ENCODE measurements around the gene USP13.

The USP13 gene

DNA sequence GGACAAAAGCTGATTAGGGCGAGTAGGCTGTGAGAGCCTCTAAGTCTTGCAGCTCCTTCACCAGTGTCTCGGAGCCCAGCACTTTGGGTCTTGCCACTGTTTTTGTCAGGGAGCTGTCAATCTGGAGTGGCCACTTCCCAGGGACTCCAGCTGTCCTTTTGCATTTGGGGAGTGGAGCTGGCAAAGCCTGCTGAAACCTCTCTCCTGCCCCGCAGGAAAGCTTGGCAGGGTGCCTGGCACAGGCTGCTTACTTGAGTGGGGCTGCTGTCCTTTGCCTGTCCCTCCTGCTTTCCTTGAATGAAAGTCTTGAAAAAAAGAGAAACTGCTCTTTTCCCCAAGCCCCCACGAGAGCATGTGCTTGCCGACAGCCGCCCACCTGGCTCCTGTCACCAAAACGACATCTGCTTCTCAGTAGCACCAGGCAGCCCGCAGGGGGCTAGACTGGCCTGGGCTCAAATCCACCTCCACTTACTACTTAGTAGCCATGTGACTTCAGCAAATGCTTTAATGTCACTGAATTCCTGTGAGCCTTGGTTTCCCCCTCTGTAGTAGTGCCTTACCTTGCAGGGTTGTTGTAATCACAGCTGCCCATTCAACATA, 13.7 kb downstream of the USP13 start:
- H3K36me3 ChIP-seq (ENCODE audit: insufficient read depth), result no peaks in the 10 kb centered on the region
- no peak overlapping the region for H3K27ac ChIP-seq
- H4K20me1 ChIP-seq (ENCODE audit: insufficient read depth), result peaks cover 7% of the 10 kb centered on the region; the same call in 1 of the 2 replicates
- H2AFZ ChIP-seq (ENCODE audit: low read depth), result no peak overlapping the region
- no peak overlapping the region for H3K9ac ChIP-seq
- H3K4me3 ChIP-seq (IDR thresholded peaks at IDR 0.05; ENCODE audit: insufficient read depth, low read depth, low read length), result no peak overlapping the region
- H3K27me3 ChIP-seq (ENCODE audit: insufficient read depth, low read depth), result no peaks in the 10 kb centered on the region
- H3K79me2 ChIP-seq (ENCODE audit: insufficient read depth, low read depth), result peaks cover 65% of the 10 kb centered on the region; the same call in 1 of the 2 replicates
- no peaks in the 10 kb centered on the region for H3K4me1 ChIP-seq (ENCODE audit: low read depth, poor library complexity, severe bottlenecking)
- no peak overlapping the region for H3K4me2 ChIP-seq
- TF ChIP-seq, protein P1, sequence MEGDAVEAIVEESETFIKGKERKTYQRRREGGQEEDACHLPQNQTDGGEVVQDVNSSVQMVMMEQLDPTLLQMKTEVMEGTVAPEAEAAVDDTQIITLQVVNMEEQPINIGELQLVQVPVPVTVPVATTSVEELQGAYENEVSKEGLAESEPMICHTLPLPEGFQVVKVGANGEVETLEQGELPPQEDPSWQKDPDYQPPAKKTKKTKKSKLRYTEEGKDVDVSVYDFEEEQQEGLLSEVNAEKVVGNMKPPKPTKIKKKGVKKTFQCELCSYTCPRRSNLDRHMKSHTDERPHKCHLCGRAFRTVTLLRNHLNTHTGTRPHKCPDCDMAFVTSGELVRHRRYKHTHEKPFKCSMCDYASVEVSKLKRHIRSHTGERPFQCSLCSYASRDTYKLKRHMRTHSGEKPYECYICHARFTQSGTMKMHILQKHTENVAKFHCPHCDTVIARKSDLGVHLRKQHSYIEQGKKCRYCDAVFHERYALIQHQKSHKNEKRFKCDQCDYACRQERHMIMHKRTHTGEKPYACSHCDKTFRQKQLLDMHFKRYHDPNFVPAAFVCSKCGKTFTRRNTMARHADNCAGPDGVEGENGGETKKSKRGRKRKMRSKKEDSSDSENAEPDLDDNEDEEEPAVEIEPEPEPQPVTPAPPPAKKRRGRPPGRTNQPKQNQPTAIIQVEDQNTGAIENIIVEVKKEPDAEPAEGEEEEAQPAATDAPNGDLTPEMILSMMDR (conservative IDR thresholded peaks at IDR 0.05; ENCODE audit: low read depth, low read length), result no peak

DNA sequence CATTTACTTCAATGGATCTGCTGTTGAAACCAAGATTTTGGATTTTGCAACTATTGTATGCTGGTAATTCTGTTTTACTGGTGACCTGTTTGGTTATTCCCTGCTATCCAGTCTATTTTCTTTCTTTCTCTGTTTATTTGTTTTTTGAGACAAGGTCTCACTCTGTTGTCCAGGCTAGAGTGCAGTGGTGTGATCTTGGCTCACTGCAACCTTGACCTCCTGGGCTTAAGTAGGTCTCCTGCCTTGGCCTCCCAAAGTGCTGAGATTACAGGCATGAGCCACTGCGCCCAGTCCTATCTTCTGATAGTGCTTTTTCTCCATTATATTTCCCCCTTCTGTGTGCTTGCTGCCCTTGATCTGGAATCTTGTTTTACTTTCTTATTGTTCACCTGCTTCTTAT, 15.6 kb downstream of the USP13 start:
- H3K79me2 ChIP-seq (ENCODE audit: insufficient read depth, low read depth), result peaks cover 65% of the 10 kb centered on the region; the same call in 1 of the 2 replicates
- H3K9ac ChIP-seq, result no peak overlapping the region
- H3K4me2 ChIP-seq, result no peak overlapping the region
- no peaks in the 10 kb centered on the region for H3K27me3 ChIP-seq (ENCODE audit: insufficient read depth, low read depth)
- TF ChIP-seq, protein P1 (conservative IDR thresholded peaks at IDR 0.05; ENCODE audit: low read depth, low read length), result no peak
- H3K4me3 ChIP-seq (IDR thresholded peaks at IDR 0.05; ENCODE audit: insufficient read depth, low read depth, low read length), result no peak overlapping the region
- no peak overlapping the region for H3K27ac ChIP-seq
- H4K20me1 ChIP-seq (ENCODE audit: insufficient read depth), result peaks cover 7% of the 10 kb centered on the region; the same call in 1 of the 2 replicates
- no peak overlapping the region for H2AFZ ChIP-seq (ENCODE audit: low read depth)
- no peaks in the 10 kb centered on the region for H3K36me3 ChIP-seq (ENCODE audit: insufficient read depth)
- no peaks in the 10 kb centered on the region for H3K4me1 ChIP-seq (ENCODE audit: low read depth, poor library complexity, severe bottlenecking)

- Histone ChIP-seq H3K27me3 (ENCODE audit: insufficient read depth, low read depth) (no peaks in the 10 kb centered on the region), H4K20me1 (ENCODE audit: insufficient read depth) (peaks cover 3% of the 10 kb centered on the region; the same call in 1 of the 2 replicates), H2AFZ (ENCODE audit: low read depth) (no peak overlapping the region), H3K27ac (no peak overlapping the region), H3K9ac (no peak overlapping the region), H3K4me3 (IDR thresholded peaks at IDR 0.05; ENCODE audit: insufficient read depth, low read depth, low read length) (no peak overlapping the region), H3K79me2 (ENCODE audit: insufficient read depth, low read depth) (peaks cover 52% of the 10 kb centered on the region; the same call in 1 of the 2 replicates), H3K4me2 (no peak overlapping the region), H3K4me1 (ENCODE audit: low read depth, poor library complexity, severe bottlenecking) (no peaks in the 10 kb centered on the region), H3K36me3 (ENCODE audit: insufficient read depth) (no peaks in the 10 kb centered on the region)
- TF ChIP-seq, protein P1 (conservative IDR thresholded peaks at IDR 0.05; ENCODE audit: low read depth, low read length), result no peak
These were observed 17.5 kb downstream of the USP13 start for GRCh38 chr3:179670311-179670710.

- H3K79me2 ChIP-seq (ENCODE audit: insufficient read depth, low read depth), result peaks cover 46% of the 10 kb centered on the region; the same call in 1 of the 2 replicates
- H3K4me3 ChIP-seq (IDR thresholded peaks at IDR 0.05; ENCODE audit: insufficient read depth, low read depth, low read length), result no peak overlapping the region
- H4K20me1 ChIP-seq (ENCODE audit: insufficient read depth), result no peaks in the 10 kb centered on the region; the same call in 1 of the 2 replicates
- no peak overlapping the region for H3K27ac ChIP-seq
- H3K36me3 ChIP-seq (ENCODE audit: insufficient read depth), result no peaks in the 10 kb centered on the region
- no peak overlapping the region for H3K4me2 ChIP-seq
- TF ChIP-seq, protein P1 (conservative IDR thresholded peaks at IDR 0.05; ENCODE audit: low read depth, low read length), result no peak
- no peaks in the 10 kb centered on the region for H3K27me3 ChIP-seq (ENCODE audit: insufficient read depth, low read depth)
- H3K4me1 ChIP-seq (ENCODE audit: low read depth, poor library complexity, severe bottlenecking), result no peaks in the 10 kb centered on the region
- no peak overlapping the region for H2AFZ ChIP-seq (ENCODE audit: low read depth)
- no peak overlapping the region for H3K9ac ChIP-seq
These were observed 18.5 kb downstream of the USP13 start for GRCh38 chr3:179671309-179671708.
